A673 (cell line): ENCODE measurements around the gene RRAGC.

Source experiments
- CTCF ChIP-seq: fragments of 300-800, 200-600 bp; sonication (generic); conservative IDR thresholded peaks from 2 replicates; pipeline ENCODE4 v1.5.1; 2017; ENCODE audit warnings: low read depth, mild to moderate bottlenecking, antibody characterized with exemption, low read length, moderate library complexity, mixed read lengths
- EZH2 ChIP-seq: fragments of 200-600 bp; sonication (generic); IDR thresholded peaks from 2 replicates; pipeline ENCODE4 v1.6.1; 2017; ENCODE audit warnings: borderline replicate concordance, low read depth, mild to moderate bottlenecking, mixed read lengths, antibody characterized with exemption, low read length; ENCODE audit not compliant: poor library complexity, severe bottlenecking

DNA sequence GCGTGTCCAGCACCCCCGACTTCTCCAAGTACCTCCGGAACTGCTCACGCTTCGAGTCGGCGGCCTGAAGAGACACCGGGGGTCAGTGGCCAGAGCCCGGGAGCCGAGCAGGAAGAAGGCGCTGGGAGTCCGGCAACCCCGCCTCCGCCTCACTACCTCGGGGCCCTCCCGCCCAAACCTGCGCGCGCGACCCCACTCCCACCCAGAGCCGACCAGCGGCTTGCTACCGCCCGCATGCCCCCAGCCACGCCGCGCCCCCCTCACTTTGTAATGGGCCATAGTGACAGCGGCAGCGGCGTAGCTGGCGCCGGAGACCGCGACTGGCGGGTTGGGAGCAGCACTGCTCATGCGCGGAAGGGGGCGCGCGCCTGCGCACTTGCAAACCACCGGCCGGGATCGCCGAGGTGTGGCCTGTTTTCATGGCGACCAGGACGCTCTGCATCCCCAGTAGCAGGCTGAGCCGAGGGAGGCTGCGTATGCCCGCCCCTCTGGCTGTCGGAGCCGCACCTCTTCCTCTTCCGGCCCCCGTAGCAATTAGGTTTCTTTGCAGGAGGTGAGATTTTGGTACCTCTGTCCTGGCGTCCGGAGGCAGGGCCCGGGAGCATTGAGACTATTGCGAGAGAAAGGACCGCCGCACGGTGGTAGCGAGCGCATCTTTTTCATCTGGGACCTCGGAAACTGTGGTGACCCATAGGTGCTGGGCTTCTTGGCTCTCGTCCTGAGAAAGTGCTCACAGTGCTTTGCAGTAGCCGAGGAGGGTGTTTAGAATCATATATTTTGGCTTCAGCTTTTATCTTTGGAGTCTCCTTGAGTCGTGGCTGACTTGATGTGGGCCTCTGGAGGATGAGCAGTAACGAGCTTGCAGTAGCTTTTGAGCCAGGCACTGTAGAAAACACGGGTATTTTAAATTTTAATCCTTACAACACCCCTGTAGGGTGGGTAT is 13.7 kb upstream of the RRAGC start, which contains the start of gene MYCBP:
- TF ChIP-seq CTCF (no peak), EZH2 (no peak)
